ENCODE measurements around the gene TRIM29. TPM values are rescaled to one million over a fixed set of nuclear protein-coding genes. Genes with fewer than 3 reads are reported as not detected.

Gene TRIM29
- total and polyA plus RNA-seq, 2 of the 13 experiments (the other 11 are each of a cell fraction or from before 2014, with no cell fraction given) = 0.86 TPM

DNA sequence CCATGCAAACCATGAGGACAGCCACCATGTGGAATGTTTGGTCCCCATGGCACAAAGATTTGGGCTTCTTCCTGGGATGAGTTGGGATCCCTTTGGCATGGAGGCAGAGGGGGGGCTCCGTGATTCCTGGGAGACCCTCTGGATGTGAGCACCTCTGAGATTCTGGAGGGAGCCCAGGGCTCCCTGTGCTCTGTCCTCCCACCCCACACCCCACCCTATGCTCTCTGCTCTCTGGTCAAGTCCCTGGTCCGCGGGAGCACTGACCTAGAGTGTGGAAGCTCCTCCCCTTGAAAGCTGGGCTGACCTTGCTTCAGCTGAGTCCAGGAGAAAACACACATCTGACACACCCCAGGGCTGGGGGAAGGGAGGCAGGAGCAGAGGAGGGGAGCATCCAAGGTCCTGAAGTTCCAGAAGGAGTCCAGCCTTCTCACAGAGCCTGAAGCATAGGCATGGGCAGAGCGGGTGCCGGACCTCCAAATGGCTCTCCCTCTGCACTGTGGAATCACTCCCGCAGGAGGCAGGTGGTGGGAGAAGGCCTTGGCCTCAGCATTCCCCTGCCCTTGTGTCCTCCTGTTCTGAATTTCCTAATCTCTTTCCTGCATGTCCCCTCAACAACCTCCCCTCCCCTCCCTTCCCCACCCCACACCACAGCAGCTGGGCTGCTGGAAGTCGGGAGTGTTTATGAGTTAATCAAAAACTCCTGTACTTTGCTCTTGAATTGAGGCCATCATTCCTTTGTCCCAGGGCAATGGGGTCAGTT lies 47.2 kb upstream of the TRIM29 start (continued):
- TF ChIP-seq, protein P1, sequence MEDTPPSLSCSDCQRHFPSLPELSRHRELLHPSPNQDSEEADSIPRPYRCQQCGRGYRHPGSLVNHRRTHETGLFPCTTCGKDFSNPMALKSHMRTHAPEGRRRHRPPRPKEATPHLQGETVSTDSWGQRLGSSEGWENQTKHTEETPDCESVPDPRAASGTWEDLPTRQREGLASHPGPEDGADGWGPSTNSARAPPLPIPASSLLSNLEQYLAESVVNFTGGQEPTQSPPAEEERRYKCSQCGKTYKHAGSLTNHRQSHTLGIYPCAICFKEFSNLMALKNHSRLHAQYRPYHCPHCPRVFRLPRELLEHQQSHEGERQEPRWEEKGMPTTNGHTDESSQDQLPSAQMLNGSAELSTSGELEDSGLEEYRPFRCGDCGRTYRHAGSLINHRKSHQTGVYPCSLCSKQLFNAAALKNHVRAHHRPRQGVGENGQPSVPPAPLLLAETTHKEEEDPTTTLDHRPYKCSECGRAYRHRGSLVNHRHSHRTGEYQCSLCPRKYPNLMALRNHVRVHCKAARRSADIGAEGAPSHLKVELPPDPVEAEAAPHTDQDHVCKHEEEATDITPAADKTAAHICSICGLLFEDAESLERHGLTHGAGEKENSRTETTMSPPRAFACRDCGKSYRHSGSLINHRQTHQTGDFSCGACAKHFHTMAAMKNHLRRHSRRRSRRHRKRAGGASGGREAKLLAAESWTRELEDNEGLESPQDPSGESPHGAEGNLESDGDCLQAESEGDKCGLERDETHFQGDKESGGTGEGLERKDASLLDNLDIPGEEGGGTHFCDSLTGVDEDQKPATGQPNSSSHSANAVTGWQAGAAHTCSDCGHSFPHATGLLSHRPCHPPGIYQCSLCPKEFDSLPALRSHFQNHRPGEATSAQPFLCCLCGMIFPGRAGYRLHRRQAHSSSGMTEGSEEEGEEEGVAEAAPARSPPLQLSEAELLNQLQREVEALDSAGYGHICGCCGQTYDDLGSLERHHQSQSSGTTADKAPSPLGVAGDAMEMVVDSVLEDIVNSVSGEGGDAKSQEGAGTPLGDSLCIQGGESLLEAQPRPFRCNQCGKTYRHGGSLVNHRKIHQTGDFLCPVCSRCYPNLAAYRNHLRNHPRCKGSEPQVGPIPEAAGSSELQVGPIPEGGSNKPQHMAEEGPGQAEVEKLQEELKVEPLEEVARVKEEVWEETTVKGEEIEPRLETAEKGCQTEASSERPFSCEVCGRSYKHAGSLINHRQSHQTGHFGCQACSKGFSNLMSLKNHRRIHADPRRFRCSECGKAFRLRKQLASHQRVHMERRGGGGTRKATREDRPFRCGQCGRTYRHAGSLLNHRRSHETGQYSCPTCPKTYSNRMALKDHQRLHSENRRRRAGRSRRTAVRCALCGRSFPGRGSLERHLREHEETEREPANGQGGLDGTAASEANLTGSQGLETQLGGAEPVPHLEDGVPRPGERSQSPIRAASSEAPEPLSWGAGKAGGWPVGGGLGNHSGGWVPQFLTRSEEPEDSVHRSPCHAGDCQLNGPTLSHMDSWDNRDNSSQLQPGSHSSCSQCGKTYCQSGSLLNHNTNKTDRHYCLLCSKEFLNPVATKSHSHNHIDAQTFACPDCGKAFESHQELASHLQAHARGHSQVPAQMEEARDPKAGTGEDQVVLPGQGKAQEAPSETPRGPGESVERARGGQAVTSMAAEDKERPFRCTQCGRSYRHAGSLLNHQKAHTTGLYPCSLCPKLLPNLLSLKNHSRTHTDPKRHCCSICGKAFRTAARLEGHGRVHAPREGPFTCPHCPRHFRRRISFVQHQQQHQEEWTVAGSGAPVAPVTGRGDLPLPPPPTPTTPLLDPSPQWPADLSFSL (CRISPR knock-in tag; IDR thresholded peaks at IDR 0.05) = no peak
- TF ChIP-seq, protein P2, sequence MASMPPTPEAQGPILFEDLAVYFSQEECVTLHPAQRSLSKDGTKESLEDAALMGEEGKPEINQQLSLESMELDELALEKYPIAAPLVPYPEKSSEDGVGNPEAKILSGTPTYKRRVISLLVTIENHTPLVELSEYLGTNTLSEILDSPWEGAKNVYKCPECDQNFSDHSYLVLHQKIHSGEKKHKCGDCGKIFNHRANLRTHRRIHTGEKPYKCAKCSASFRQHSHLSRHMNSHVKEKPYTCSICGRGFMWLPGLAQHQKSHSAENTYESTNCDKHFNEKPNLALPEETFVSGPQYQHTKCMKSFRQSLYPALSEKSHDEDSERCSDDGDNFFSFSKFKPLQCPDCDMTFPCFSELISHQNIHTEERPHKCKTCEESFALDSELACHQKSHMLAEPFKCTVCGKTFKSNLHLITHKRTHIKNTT (CRISPR knock-in tag; IDR thresholded peaks at IDR 0.05) = no peak
- TF ChIP-seq TGIF2 (CRISPR knock-in tag; IDR thresholded peaks at IDR 0.05) (0 out of 2 replicates have a peak, but pooled peaks have one; percentile 75), RAD51 (IDR thresholded peaks at IDR 0.05; ENCODE audit: borderline replicate concordance) (no peak), GABPA (IDR thresholded peaks at IDR 0.05; ENCODE audit: low read depth, low read length) (no peak), GABPA (CRISPR knock-in tag; IDR thresholded peaks at IDR 0.05; ENCODE audit: low read depth) (no peak), ZFP82 (CRISPR knock-in tag; IDR thresholded peaks at IDR 0.05; ENCODE audit: borderline replicate concordance) (no peak), ZZZ3 (CRISPR knock-in tag; IDR thresholded peaks at IDR 0.05; ENCODE audit: borderline replicate concordance) (no peak), CBX1 (IDR thresholded peaks at IDR 0.05; ENCODE audit: low read depth) (peak; percentile 46), BRCA1 (CRISPR knock-in tag; IDR thresholded peaks at IDR 0.05) (no peak), ZNF296 (CRISPR knock-in tag; conservative IDR thresholded peaks at IDR 0.05) (no peak), ARNTL (CRISPR knock-in tag; IDR thresholded peaks at IDR 0.05) (no peak)
- TF ChIP-seq, protein P3, sequence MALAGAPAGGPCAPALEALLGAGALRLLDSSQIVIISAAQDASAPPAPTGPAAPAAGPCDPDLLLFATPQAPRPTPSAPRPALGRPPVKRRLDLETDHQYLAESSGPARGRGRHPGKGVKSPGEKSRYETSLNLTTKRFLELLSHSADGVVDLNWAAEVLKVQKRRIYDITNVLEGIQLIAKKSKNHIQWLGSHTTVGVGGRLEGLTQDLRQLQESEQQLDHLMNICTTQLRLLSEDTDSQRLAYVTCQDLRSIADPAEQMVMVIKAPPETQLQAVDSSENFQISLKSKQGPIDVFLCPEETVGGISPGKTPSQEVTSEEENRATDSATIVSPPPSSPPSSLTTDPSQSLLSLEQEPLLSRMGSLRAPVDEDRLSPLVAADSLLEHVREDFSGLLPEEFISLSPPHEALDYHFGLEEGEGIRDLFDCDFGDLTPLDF (CRISPR knock-in tag; IDR thresholded peaks at IDR 0.05) = no peak
- TF ChIP-seq, protein P4, sequence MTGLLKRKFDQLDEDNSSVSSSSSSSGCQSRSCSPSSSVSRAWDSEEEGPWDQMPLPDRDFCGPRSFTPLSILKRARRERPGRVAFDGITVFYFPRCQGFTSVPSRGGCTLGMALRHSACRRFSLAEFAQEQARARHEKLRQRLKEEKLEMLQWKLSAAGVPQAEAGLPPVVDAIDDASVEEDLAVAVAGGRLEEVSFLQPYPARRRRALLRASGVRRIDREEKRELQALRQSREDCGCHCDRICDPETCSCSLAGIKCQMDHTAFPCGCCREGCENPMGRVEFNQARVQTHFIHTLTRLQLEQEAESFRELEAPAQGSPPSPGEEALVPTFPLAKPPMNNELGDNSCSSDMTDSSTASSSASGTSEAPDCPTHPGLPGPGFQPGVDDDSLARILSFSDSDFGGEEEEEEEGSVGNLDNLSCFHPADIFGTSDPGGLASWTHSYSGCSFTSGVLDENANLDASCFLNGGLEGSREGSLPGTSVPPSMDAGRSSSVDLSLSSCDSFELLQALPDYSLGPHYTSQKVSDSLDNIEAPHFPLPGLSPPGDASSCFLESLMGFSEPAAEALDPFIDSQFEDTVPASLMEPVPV (CRISPR knock-in tag; IDR thresholded peaks at IDR 0.05) = no peak
- TF ChIP-seq, protein P5, sequence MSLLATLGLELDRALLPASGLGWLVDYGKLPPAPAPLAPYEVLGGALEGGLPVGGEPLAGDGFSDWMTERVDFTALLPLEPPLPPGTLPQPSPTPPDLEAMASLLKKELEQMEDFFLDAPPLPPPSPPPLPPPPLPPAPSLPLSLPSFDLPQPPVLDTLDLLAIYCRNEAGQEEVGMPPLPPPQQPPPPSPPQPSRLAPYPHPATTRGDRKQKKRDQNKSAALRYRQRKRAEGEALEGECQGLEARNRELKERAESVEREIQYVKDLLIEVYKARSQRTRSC (CRISPR knock-in tag; IDR thresholded peaks at IDR 0.05; ENCODE audit: low read depth) = no peak
- TF ChIP-seq, protein P6, sequence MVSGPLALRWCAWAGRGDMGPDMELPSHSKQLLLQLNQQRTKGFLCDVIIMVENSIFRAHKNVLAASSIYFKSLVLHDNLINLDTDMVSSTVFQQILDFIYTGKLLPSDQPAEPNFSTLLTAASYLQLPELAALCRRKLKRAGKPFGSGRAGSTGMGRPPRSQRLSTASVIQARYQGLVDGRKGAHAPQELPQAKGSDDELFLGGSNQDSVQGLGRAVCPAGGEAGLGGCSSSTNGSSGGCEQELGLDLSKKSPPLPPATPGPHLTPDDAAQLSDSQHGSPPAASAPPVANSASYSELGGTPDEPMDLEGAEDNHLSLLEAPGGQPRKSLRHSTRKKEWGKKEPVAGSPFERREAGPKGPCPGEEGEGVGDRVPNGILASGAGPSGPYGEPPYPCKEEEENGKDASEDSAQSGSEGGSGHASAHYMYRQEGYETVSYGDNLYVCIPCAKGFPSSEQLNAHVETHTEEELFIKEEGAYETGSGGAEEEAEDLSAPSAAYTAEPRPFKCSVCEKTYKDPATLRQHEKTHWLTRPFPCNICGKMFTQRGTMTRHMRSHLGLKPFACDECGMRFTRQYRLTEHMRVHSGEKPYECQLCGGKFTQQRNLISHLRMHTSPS (CRISPR knock-in tag; IDR thresholded peaks at IDR 0.05; ENCODE audit: low read depth) = no peak

Measured in HepG2 (cell line).